ENCODE measurements around the gene MAZ. TPM values are rescaled to one million over a fixed set of nuclear protein-coding genes. Genes with fewer than 3 reads are reported as not detected.
A peak's percentile ranks its signal among the peaks of the same experiment; 100 is the strongest.

MAZ gene
- total and polyA plus RNA-seq, 2 of the 13 experiments (the other 11 are each of a cell fraction or from before 2014, with no cell fraction given) = 203 to 277 TPM

DNA sequence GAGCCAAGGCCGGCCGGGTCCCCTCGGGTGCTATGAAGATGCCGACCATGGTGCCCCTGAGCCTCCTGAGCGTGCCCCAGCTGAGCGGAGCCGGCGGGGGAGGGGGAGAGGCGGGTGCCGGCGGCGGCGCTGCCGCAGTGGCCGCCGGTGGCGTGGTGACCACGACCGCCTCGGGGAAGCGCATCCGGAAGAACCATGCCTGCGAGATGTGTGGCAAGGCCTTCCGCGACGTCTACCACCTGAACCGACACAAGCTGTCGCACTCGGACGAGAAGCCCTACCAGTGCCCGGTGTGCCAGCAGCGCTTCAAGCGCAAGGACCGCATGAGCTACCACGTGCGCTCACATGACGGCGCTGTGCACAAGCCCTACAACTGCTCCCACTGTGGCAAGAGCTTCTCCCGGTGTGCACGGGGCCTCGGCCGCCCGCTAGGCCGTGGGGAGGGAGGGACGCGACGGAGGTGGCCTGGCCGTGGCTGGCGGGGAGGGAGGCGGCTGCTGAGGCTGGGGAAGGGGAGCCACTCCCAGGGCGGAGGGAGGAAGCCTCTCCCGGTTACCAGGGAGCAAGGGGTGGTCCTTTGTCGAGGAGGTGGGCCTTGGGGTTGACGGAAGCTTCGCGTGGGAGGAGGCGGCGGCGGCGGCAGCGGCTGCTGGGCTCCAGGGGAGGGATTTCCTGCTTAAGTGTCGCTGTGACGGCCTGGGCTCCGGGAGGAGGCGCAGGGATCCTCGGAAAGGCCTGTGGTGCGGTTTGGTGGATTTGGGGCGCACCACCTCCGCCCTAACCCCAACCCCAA lies 1.3 kb downstream of the MAZ start (continued):
- TF ChIP-seq, protein P1, sequence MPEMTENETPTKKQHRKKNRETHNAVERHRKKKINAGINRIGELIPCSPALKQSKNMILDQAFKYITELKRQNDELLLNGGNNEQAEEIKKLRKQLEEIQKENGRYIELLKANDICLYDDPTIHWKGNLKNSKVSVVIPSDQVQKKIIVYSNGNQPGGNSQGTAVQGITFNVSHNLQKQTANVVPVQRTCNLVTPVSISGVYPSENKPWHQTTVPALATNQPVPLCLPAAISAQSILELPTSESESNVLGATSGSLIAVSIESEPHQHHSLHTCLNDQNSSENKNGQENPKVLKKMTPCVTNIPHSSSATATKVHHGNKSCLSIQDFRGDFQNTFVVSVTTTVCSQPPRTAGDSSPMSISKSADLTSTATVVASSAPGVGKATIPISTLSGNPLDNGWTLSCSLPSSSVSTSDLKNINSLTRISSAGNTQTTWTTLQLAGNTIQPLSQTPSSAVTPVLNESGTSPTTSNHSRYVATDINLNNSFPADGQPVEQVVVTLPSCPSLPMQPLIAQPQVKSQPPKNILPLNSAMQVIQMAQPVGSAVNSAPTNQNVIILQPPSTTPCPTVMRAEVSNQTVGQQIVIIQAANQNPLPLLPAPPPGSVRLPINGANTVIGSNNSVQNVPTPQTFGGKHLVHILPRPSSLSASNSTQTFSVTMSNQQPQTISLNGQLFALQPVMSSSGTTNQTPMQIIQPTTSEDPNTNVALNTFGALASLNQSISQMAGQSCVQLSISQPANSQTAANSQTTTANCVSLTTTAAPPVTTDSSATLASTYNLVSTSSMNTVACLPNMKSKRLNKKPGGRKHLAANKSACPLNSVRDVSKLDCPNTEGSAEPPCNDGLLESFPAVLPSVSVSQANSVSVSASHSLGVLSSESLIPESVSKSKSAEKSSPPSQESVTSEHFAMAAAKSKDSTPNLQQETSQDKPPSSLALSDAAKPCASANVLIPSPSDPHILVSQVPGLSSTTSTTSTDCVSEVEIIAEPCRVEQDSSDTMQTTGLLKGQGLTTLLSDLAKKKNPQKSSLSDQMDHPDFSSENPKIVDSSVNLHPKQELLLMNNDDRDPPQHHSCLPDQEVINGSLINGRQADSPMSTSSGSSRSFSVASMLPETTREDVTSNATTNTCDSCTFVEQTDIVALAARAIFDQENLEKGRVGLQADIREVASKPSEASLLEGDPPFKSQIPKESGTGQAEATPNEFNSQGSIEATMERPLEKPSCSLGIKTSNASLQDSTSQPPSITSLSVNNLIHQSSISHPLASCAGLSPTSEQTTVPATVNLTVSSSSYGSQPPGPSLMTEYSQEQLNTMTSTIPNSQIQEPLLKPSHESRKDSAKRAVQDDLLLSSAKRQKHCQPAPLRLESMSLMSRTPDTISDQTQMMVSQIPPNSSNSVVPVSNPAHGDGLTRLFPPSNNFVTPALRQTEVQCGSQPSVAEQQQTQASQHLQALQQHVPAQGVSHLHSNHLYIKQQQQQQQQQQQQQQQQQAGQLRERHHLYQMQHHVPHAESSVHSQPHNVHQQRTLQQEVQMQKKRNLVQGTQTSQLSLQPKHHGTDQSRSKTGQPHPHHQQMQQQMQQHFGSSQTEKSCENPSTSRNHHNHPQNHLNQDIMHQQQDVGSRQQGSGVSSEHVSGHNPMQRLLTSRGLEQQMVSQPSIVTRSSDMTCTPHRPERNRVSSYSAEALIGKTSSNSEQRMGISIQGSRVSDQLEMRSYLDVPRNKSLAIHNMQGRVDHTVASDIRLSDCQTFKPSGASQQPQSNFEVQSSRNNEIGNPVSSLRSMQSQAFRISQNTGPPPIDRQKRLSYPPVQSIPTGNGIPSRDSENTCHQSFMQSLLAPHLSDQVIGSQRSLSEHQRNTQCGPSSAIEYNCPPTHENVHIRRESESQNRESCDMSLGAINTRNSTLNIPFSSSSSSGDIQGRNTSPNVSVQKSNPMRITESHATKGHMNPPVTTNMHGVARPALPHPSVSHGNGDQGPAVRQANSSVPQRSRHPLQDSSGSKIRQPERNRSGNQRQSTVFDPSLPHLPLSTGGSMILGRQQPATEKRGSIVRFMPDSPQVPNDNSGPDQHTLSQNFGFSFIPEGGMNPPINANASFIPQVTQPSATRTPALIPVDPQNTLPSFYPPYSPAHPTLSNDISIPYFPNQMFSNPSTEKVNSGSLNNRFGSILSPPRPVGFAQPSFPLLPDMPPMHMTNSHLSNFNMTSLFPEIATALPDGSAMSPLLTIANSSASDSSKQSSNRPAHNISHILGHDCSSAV (CRISPR knock-in tag; IDR thresholded peaks at IDR 0.05; ENCODE audit: borderline replicate concordance) = no peak
- TF ChIP-seq SSRP1 (CRISPR knock-in tag; IDR thresholded peaks at IDR 0.05) = 0 out of 2 replicates have a peak, but pooled peaks have one; percentile 27
- peak; percentile 99 for TF ChIP-seq SALL1 (CRISPR knock-in tag; IDR thresholded peaks at IDR 0.05)
- peak; percentile 99 for TF ChIP-seq FOXC1 (CRISPR knock-in tag; IDR thresholded peaks at IDR 0.05; ENCODE audit: borderline replicate concordance)
- peak; percentile 97 for TF ChIP-seq NKX3-1 (CRISPR knock-in tag; IDR thresholded peaks at IDR 0.05)
- TF ChIP-seq ZNF879 (CRISPR knock-in tag; IDR thresholded peaks at IDR 0.05) = peak; percentile 98
- TF ChIP-seq ZMYM3 (CRISPR knock-in tag; IDR thresholded peaks at IDR 0.05) = peak; percentile 86
- peak; percentile 92 for TF ChIP-seq ZNF788 (CRISPR knock-in tag; IDR thresholded peaks at IDR 0.05; ENCODE audit: borderline replicate concordance)
- no peak for TF ChIP-seq ZNF335 (CRISPR knock-in tag; IDR thresholded peaks at IDR 0.05)
- TF ChIP-seq SP5 (CRISPR knock-in tag; IDR thresholded peaks at IDR 0.05; ENCODE audit: borderline replicate concordance, low read depth) = peak; percentile 19; the same call in 1 of the 2 replicates
- TF ChIP-seq, protein P2, sequence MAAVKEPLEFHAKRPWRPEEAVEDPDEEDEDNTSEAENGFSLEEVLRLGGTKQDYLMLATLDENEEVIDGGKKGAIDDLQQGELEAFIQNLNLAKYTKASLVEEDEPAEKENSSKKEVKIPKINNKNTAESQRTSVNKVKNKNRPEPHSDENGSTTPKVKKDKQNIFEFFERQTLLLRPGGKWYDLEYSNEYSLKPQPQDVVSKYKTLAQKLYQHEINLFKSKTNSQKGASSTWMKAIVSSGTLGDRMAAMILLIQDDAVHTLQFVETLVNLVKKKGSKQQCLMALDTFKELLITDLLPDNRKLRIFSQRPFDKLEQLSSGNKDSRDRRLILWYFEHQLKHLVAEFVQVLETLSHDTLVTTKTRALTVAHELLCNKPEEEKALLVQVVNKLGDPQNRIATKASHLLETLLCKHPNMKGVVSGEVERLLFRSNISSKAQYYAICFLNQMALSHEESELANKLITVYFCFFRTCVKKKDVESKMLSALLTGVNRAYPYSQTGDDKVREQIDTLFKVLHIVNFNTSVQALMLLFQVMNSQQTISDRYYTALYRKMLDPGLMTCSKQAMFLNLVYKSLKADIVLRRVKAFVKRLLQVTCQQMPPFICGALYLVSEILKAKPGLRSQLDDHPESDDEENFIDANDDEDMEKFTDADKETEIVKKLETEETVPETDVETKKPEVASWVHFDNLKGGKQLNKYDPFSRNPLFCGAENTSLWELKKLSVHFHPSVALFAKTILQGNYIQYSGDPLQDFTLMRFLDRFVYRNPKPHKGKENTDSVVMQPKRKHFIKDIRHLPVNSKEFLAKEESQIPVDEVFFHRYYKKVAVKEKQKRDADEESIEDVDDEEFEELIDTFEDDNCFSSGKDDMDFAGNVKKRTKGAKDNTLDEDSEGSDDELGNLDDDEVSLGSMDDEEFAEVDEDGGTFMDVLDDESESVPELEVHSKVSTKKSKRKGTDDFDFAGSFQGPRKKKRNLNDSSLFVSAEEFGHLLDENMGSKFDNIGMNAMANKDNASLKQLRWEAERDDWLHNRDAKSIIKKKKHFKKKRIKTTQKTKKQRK (IDR thresholded peaks at IDR 0.05; ENCODE audit: low read length) = no peak
- TF ChIP-seq U2AF2 (IDR thresholded peaks at IDR 0.05; ENCODE audit: low read depth, low read length) = no peak
- peak; percentile 95; the same call in 1 of the 2 replicates for TF ChIP-seq NFATC3 (CRISPR knock-in tag; IDR thresholded peaks at IDR 0.05)
- TF ChIP-seq ETV5 (CRISPR knock-in tag; IDR thresholded peaks at IDR 0.05; ENCODE audit: borderline replicate concordance) = peak; percentile 17
- no peak for TF ChIP-seq RFX5 (IDR thresholded peaks at IDR 0.05; ENCODE audit: low read depth, low read length)

All from HepG2 (cell line).